MG63 (cell line): ENCODE results near the gene KCNA10. TPM values are rescaled to one million over a fixed set of nuclear protein-coding genes. Genes with fewer than 3 reads are reported as not detected.

Source experiments
- DNase-seq: peaks from one replicate; pipeline ENCODE4 v3.0.0-alpha.2; 2020
- H3K27me3 ChIP-seq: fragments of 250-450 bp; sonication (Bioruptor Pico); 2 replicates; pipeline ENCODE4 v1.5.1; 2020; ENCODE audit warnings: mild to moderate bottlenecking, moderate library complexity
- H3K36me3 ChIP-seq: fragments of 250-450 bp; sonication (Bioruptor Pico); 2 replicates; pipeline ENCODE4 v1.5.1; 2020; ENCODE audit warnings: mild to moderate bottlenecking, moderate library complexity
- H3K4me3 ChIP-seq: fragments of 250-450 bp; sonication (Bioruptor Pico); 2 replicates; pipeline ENCODE4 v1.5.1; 2020; ENCODE audit warnings: mild to moderate bottlenecking, moderate library complexity
- H3K9me3 ChIP-seq: fragments of 250-450 bp; sonication (Bioruptor Pico); 2 replicates; pipeline ENCODE4 v1.5.1; 2020; ENCODE audit warnings: mild to moderate bottlenecking, moderate library complexity
- total RNA-seq: library from RNA; depleted of rRNA; stranded (reverse); fragments of >200 nt; shearing (Covaris generic); gene quantifications from 2 replicates; pipeline ENCODE4 v1.2.3, GENCODE V29; 2014; ENCODE audit warnings: low replicate concordance; rRNA removed

KCNA10 gene
- total RNA-seq, 1 experiment from 2014 or later: not detected

DNA sequence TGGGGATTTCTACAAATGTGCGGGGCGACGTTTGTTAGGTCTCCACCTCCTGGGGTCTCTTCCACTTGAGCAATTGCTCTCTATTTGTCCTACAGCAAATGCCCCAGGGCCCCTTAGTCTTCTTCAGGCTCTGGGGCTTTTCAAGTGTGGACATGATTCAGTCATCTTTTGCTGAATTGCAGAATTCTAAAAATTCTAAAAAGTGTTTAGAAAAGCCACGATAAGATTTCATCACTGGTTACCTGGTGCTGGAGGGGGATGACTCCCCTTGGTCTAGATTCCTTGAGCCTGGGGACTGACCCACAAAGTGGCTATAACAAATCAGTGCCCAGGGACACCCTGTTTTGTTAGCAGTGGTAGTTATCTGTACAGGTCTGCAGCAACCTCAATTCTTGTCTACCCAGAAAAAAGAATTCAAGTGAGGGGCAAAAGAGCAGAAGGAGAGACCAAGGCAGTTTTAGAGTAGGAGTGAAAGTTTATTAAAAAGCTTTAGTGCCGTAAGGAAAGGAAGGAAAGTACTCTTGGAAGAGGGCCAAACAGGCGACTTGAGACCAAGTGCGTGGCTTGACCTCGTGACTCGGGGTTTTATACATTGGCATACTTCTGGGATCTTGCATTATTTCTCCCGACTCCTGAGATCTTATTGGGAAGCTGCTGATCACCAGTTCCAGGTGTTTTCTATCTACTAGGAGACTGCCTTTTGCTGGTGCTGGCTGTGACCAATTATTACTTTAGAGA lies 42.8 kb downstream of the KCNA10 start:
- Histone ChIP-seq H3K9me3 (no peaks in the 10 kb centered on the region), H3K36me3 (no peaks in the 10 kb centered on the region), H3K27me3 (no peaks in the 10 kb centered on the region), H3K4me3 (no peak overlapping the region)
- DNase-seq: no peak

DNA sequence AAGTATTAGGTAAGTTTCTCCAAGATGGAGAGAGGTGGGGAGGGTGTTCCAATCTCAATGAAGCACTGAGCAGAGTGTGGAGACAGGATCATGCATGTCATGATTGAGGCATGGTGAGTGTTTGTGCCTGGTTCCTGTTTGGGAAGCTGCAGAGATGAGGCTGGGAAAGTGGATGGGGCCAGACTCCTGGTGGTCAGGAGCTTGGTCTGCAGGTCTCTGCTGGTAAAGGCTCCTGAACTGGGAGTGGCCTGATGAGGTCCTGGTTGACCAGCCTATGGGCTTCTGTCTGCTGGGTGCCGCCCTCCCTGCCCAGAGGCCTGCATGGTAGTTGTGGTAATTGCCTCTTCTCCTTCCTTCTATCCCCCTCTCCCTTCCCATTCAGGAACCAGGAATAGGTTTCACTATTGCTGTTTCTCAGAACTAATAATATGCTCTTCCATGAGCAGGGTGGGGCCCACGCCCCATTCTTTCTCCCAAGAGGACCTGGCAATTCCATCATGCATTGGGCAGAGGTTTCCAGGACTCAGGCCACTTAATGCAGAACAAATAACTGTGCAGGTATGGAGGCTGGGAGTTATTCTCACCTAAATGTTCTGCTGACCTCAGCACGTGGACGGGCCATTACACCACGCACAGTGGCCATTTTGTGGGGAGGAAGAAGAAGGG lies 43.5 kb downstream of the KCNA10 start:
- Histone ChIP-seq H3K4me3 (no peak overlapping the region), H3K9me3 (no peaks in the 10 kb centered on the region), H3K27me3 (no peaks in the 10 kb centered on the region), H3K36me3 (no peaks in the 10 kb centered on the region)
- DNase-seq: peak; percentile 28

DNA sequence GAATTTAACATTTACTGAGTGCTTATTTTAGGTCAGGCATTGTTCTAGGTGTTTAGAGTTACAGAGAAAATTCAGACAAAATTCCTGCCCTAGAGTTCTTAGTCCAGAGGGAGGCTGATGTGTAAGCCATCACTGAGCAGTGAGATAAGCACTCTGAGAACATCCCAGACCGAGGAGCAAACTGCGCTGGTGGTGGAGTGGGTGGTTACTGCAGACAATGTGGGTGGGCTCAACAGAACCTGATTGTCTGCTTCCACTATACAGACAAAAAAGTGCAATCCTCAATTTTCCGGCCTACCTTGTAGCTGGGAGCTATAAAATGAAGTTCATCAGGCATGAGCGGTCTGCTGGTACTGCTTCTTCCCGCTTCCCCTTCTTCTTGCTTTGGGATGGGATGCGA lies 44.5 kb downstream of the KCNA10 start:
- H3K9me3 ChIP-seq: no peaks in the 10 kb centered on the region
- peaks cover 5% of the 10 kb centered on the region; the same call in 1 of the 2 replicates for H3K27me3 ChIP-seq
- no peak overlapping the region for H3K4me3 ChIP-seq
- H3K36me3 ChIP-seq: no peaks in the 10 kb centered on the region
- DNase-seq: no peak

DNA sequence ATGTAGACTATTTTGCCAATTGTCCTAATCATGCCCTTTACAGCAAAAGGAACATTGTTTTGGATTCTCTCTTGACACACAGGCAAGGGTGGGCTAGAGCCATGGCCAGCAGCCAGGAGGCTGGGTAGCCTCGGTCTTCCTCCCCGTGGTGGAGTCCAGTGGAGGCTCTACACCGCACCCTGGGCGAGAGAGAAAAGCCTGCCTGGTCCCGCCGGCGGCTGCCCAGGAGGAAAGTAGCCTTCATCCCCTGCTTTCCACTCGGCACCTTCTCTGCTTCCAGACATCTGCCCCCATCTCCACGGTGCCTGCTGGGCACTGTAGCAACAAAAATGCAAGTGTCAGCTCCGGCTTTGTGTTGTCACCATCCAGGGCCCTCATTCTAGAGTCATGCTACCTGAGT lies 46.4 kb downstream of the KCNA10 start:
- no peak for DNase-seq
- no peaks in the 10 kb centered on the region for H3K9me3 ChIP-seq
- H3K27me3 ChIP-seq: peaks cover 5% of the 10 kb centered on the region; the same call in 1 of the 2 replicates

DNA sequence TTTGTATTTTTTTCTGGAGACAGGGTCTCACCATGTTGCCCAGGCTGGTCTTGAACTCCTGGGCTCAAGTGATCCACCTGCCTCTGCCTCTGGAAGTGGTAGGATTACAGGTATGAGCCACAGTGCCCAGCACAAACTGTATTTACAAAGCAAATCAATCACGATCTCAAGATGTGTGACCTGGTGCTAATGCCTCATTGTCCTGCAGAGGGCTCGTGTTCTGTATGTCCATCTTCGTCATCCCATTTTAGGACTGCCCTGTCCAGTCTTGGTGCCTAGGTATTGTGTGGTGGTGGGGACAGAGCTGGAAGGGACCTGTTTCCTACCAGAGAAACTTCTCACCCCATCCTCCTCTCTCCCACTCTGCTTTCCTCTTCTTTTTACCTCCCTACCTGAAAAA lies 47.8 kb downstream of the KCNA10 start:
- Histone ChIP-seq H3K27me3 (peaks cover 5% of the 10 kb centered on the region; the same call in 1 of the 2 replicates), H3K9me3 (no peaks in the 10 kb centered on the region), H3K36me3 (no peaks in the 10 kb centered on the region), H3K4me3 (no peak overlapping the region)
- no peak for DNase-seq

More for the DNA sequence above, 46.4 kb downstream of the KCNA10 start:
- Histone ChIP-seq H3K4me3 (no peak overlapping the region), H3K36me3 (no peaks in the 10 kb centered on the region)

Other genes with a start within 250 kb of the KCNA10 start
- gene RBM15, start 179.8 kb downstream of the KCNA10 start, total RNA-seq: 25.5 and 26.0 TPM in 2 replicates
- gene SLC16A4, start 128.1 kb downstream of the KCNA10 start, total RNA-seq: 30.5 and 32.0 TPM in 2 replicates
- gene LAMTOR5, start 111.5 kb downstream of the KCNA10 start, total RNA-seq: 133 and 137 TPM in 2 replicates
- not detected in 2 replicates for gene PROK1, start 68.0 kb downstream of the KCNA10 start, total RNA-seq
- gene KCNA2, start 87.2 kb upstream of the KCNA10 start, total RNA-seq: 0.17 TPM in 1 of 2 replicates, not detected in the other
- not detected in 2 replicates for gene KCNA3, start 155.8 kb upstream of the KCNA10 start, total RNA-seq